ENCODE data around the gene PPFIBP2.
A peak's percentile ranks its signal among the peaks of the same experiment; 100 is the strongest.

Gene PPFIBP2

DNA sequence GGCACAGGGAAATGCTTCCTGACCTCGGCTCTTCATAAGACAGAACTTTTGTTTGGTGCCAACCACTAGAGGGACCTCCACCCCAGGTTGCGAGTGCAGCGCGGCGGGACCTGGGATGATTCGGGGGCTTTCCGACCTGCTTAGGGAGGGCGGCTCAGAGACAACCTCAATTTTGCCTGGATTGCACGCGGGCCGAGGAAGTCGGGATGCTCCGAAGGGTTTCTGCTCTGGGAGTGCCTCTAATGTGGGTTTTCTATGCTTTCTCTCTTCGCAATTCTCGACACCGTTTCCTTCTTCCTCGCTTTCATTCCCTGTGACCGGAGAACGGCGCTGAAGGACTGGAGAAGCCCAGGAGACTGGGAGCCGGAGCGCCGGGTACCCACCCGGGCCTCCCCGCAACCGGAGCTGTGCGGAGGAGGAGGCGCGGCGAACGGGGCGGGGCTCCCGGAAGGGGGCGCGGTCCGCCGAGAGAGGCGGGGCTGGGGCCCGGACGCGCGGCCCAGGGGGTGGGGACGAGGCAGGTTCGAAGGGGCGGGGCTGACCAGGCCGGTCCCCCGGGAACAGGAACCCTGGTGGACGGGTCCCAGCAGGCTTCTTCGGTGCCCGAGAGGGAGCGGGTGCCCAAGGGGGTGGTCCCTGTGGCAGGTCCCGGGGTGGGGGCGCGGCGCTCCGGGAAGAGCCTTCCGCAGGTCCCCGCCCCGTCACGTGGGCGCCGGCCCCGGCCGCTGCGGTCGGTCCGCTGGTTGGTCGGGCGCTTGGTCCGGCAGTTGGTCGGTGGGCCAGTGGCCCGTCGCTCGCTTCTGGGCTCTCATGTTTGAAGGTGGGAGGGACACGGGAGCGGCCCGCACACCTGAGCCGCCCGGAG lies at the start of gene PPFIBP2:
PPFIBP2 (plus strand) TSS at position 766 of the 865 bp plus-strand sequence. CDS start 35,477 bp downstream, outside the sequence.
- H3K36me3 Mint-ChIP-seq: peaks cover 6 to 23% of the 10 kb centered on the region in 2 donors
- ATAC-seq (replicated peaks) (peak; percentile 73 to 78), DNase-seq (peak; percentile 81)
- peak within 1 kb of the TSS; percentile 97 for H3K27ac Mint-ChIP-seq
- peaks cover 0 to 5% of the 10 kb centered on the region in 2 donors for H3K27me3 Mint-ChIP-seq
- H3K4me1 Mint-ChIP-seq: peaks cover 53 to 75% of the 10 kb centered on the region in 2 donors
- peak within 1 kb of the TSS; percentile 91 to 92 for H3K4me3 Mint-ChIP-seq
- peaks cover 0 to 7% of the 10 kb centered on the region in 2 donors for H3K9me3 Mint-ChIP-seq

DNA sequence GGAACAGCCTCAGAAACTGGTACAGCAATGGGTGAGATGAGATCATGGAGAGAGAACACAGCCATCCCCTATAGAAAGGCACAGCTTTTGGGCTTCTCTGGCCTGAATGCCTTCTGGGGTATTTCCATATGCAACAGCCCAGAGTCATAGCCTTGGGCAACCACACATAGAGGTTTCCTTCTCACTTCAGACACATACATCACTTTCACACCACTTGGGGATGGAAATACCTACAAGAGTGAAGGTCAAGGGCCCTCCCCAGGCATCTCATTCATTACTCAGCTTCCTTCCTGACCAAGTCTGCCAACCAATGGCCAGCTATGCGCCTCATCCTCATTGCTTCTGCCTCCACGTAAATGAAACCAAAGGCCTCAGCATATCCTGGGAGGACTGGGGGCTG lies 46.1 kb upstream of the PPFIBP2 start:
- Mint-ChIP-seq H3K4me3 (no peak overlapping the region), H3K4me1 (peaks cover 4 to 39% of the 10 kb centered on the region in 2 donors), H3K9me3 (peaks cover 0 to 7% of the 10 kb centered on the region in 2 donors), H3K27me3 (no peaks in the 10 kb centered on the region), H3K36me3 (peaks cover 25 to 26% of the 10 kb centered on the region in 2 donors), H3K27ac (no peak overlapping the region)
- DNase-seq (peak; percentile 1), ATAC-seq (replicated peaks) (peak; percentile 90 to 96)

DNA sequence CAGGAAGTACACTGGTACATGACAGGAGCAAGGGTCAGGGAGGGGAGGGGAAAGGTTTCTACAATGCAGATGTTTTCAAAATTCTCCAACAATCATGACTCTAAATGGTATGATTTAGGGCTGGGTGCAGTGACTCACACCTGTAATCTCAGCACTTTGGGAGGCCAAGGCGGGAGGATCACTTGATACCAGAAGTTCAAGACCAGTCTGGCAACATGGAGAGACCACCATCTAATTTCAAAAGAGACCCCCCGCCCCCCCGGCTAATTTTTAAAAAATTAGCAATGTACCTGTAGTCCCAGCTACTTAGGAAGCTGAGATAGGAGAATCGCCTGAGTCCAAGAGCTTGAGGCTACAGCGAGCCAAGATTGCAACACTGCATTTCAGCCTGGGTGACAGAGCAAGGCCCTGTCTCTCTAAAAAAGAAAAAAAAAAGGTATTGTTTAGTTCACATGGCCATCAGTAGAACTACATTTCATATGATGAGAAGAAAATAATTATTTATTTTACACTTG lies 44.4 kb upstream of the PPFIBP2 start:
- no peak overlapping the region for H3K4me3 Mint-ChIP-seq
- peaks cover 8 to 38% of the 10 kb centered on the region in 2 donors for H3K4me1 Mint-ChIP-seq
- ATAC-seq (replicated peaks) (no peak), DNase-seq (no peak)
- H3K36me3 Mint-ChIP-seq: peaks cover 25 to 26% of the 10 kb centered on the region in 2 donors
- no peaks in the 10 kb centered on the region for H3K27me3 Mint-ChIP-seq
- peaks cover 0 to 7% of the 10 kb centered on the region in 2 donors for H3K9me3 Mint-ChIP-seq
- H3K27ac Mint-ChIP-seq: no peak overlapping the region

DNA sequence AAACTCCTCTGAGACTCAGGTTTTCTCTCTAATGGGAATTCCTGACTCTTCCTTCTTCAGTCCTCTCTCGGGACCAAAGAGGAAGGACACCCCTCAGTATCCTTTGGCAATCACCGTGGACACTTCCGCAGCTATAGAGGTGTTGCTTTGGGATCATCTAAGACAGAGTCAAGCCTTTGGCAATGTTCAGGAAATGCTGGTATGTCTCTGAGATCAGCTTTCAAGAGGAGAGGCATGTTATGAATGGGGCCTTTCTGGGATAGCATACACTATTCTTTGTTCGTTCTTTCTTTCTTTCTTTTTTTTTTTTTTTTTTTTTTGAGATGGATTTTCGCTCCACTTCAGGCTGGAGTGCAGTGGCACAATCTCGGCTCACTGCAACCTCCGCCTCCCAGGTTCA lies 42.7 kb upstream of the PPFIBP2 start:
- H3K9me3 Mint-ChIP-seq: peaks cover 0 to 3% of the 10 kb centered on the region in 2 donors
- no peak overlapping the region for H3K27ac Mint-ChIP-seq
- no peak for ATAC-seq (replicated peaks)
- H3K4me3 Mint-ChIP-seq: no peak overlapping the region
- H3K4me1 Mint-ChIP-seq: peaks cover 16 to 41% of the 10 kb centered on the region in 2 donors
- no peak for DNase-seq
- H3K27me3 Mint-ChIP-seq: no peaks in the 10 kb centered on the region
- peaks cover 18 to 20% of the 10 kb centered on the region in 2 donors for H3K36me3 Mint-ChIP-seq

DNA sequence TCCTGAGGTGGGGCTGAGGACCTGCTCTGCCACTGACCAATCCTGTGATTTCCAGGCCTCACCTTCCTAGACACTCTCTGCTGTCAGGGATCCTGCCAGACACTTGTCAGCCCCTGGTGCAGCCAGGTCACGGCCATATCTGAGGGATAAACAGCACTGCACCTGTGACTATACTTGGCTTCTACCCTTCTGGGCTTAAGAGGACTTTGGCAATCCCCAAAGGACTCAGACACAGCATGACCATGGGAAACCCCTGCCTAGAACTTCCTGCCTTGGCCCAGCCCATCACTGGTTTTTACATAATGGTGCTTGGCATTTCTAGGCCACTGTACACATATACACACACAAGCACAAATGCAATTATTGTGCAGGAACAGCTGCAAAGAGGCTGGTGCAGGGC lies 40.1 kb upstream of the PPFIBP2 start:
- H3K36me3 Mint-ChIP-seq: peaks cover 10% of the 10 kb centered on the region in 2 donors
- peak overlapping the region; percentile 82 for H3K27ac Mint-ChIP-seq
- DNase-seq (peak; percentile 42), ATAC-seq (replicated peaks) (peak; percentile 99)
- no peaks in the 10 kb centered on the region for H3K27me3 Mint-ChIP-seq
- peaks cover 17 to 33% of the 10 kb centered on the region in 2 donors for H3K4me1 Mint-ChIP-seq
- peak overlapping the region; percentile 45 to 51 for H3K4me3 Mint-ChIP-seq
- no peaks in the 10 kb centered on the region for H3K9me3 Mint-ChIP-seq

DNA sequence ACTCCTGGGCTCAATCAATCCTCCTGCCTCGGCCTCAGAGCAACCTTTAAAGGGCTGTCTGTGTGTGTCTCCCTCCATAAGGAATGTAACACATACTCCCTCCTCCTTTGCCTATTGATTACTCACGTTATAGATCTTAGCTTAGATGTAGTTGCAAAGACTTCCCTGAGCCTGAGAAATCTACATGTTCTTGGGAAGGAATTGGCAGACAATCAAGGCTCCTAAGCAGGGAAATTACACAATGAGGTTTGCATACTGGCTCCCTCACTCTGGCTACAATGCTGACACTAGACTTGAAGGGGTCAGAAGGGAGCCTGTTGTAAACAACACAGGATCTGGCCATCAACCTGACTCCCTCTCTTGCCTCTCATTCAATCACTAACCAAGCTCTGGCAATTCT lies 33.7 kb upstream of the PPFIBP2 start:
- peaks cover 6 to 10% of the 10 kb centered on the region in 2 donors for H3K4me1 Mint-ChIP-seq
- no peak for ATAC-seq (replicated peaks)
- H3K27me3 Mint-ChIP-seq: no peaks in the 10 kb centered on the region
- H3K9me3 Mint-ChIP-seq: no peaks in the 10 kb centered on the region
- peaks cover 0 to 2% of the 10 kb centered on the region in 2 donors for H3K36me3 Mint-ChIP-seq
- H3K4me3 Mint-ChIP-seq: no peak overlapping the region
- no peak for DNase-seq
- H3K27ac Mint-ChIP-seq: no peak overlapping the region

DNA sequence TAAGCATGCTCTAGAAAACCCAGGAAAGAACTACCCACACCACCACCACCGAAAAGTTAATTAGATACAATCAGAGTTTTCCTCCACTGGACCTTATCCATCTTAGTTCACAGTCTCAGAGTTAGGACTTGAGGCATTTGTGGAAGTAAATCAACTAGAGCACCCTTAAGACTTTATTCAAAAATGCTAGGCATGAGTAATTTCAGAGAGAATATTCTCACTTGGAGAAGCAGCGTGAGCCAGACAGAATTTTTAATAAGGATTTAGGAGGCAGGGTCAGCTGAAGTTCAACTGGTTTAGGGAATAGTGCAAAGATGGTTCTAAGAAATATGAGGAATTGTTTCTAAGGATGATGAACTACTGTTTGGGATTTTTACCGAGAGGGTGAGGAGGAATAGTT lies 29.7 kb upstream of the PPFIBP2 start:
- ATAC-seq (replicated peaks): no peak
- Mint-ChIP-seq H3K36me3 (peaks cover 1 to 5% of the 10 kb centered on the region in 2 donors), H3K27ac (no peak overlapping the region), H3K9me3 (no peaks in the 10 kb centered on the region), H3K4me3 (no peak overlapping the region), H3K27me3 (no peaks in the 10 kb centered on the region), H3K4me1 (no peaks in the 10 kb centered on the region)
- DNase-seq: no peak

DNA sequence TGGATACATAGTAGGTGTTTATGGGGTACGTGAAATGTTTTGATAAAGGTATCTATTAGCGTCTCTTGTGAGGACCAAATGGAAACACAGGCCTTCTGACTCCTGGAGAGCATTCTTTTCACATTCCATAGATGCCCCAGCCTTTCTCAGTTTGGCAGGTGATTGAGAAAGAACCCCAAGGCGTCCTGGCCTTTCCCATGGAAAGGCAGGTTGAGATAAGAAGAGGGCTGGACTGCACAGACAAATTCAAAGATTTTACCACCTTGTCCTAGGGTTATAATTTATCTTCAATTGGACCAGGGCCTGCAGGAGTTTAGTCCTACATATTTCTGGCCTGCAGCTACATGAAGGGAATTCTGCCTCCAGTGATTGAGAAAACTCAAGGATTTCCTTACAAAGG lies 29.2 kb upstream of the PPFIBP2 start:
- DNase-seq (no peak), ATAC-seq (replicated peaks) (no peak)
- H3K36me3 Mint-ChIP-seq: peaks cover 6 to 9% of the 10 kb centered on the region in 2 donors
- no peaks in the 10 kb centered on the region for H3K4me1 Mint-ChIP-seq
- H3K4me3 Mint-ChIP-seq: no peak overlapping the region
- H3K9me3 Mint-ChIP-seq: no peaks in the 10 kb centered on the region
- H3K27ac Mint-ChIP-seq: no peak overlapping the region
- no peaks in the 10 kb centered on the region for H3K27me3 Mint-ChIP-seq

DNA sequence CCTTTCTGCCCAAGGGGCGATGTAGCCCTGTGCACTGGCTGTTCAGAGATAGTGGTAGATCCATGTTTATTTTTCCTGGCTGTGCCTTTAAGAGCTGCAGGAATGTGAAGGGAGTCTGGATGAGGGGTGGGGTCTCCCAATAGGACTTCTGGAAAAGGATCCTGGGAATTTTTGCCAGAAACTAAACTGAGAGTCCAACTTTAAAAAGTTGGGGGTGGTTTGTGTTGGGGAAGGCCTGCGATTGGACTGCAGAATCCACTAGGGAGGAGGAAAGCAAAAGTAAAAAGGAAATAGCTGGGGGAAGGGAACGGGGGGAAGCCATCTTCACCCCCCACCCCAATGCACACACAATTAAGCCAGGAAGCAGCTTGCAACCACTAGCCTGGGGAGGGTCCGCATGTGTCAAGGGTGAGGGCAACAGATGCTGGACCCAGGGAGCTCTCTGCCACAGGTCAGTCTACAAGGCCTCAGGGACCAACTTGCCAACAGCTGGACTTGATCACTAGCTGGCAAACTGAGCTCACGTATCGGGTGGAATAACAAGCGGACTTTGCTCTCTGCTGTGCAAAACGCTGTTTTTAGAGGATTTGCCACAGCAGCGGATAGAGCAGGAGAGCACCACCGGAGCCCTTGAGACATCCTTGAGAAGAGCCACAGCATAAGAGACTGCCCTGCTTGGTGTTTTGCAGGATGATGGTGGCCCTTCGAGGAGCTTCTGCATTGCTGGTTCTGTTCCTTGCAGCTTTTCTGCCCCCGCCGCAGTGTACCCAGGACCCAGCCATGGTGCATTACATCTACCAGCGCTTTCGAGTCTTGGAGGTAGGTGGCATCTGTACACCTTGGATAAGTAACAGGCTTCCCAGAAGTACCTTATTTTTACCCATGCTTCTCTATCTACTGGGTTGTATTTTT lies 28.4 kb upstream of the PPFIBP2 start, which contains the start of gene OLFML1:
OLFML1 (plus strand) TSS at position 321 of the 912 bp plus-strand sequence; CDS start at position 691, 370 bp downstream.
- Mint-ChIP-seq H3K27ac (no peak within 1 kb of the TSS), H3K4me3 (no peak within 1 kb of the TSS), H3K9me3 (no peaks in the 10 kb centered on the region), H3K36me3 (peaks cover 6 to 9% of the 10 kb centered on the region in 2 donors), H3K4me1 (no peaks in the 10 kb centered on the region), H3K27me3 (no peaks in the 10 kb centered on the region)
- DNase-seq (no peak), ATAC-seq (replicated peaks) (no peak)

DNA sequence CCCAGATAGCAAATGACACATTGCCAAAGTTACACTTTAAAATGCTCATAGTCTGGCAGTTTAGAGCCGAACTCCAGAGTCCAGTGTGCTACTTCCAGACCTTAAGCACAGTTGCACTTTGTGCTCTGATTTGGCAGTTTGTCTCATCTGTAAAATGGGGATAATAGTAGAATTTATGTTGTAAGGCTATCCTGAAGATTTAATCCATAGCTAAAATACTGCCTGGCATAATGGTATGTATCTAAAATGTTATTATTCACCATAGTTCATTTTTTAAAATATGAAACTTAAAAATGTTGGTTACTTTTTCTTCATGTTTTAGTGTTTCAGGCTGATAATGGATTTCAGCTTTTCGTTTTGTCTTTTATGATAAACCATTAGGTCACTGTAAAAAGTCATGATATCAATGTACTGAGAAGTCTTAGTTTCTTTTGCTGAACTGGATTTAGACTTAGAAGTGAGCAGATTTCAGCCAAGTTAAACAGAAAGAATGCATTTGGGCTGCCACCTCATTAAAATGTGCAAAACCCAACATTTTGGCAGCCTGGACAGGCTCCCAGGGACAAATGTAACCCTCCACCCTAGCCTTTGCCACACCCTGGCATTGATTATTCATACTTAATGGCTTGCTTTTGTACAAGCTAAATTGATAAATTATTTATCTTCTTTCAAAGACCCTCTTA lies 27.6 kb upstream of the PPFIBP2 start:
- no peak overlapping the region for H3K4me3 Mint-ChIP-seq
- no peaks in the 10 kb centered on the region for H3K27me3 Mint-ChIP-seq
- H3K36me3 Mint-ChIP-seq: peaks cover 6 to 9% of the 10 kb centered on the region in 2 donors
- H3K27ac Mint-ChIP-seq: no peak overlapping the region
- H3K9me3 Mint-ChIP-seq: no peaks in the 10 kb centered on the region
- ATAC-seq (replicated peaks) (no peak), DNase-seq (no peak)
- H3K4me1 Mint-ChIP-seq: peaks cover 0 to 2% of the 10 kb centered on the region in 2 donors

DNA sequence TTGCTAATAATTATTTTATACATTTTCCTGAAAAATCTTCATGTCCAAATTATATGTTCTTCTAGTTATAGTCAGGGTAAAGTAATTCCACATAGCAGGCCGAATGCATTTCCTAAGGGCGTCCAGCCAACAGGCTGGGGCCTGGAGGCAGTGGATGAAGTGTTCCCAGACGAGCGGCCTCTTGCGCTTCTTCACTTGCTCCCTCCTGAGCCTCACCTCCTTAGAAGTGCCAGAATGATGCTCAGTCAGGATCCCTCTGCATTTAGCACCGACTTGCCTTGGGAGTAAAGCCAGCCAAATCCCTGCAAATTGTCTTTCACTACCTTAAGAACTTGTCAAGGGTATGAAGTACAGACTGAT lies 27.0 kb upstream of the PPFIBP2 start:
- no peaks in the 10 kb centered on the region for H3K9me3 Mint-ChIP-seq
- H3K4me1 Mint-ChIP-seq: peaks cover 0 to 2% of the 10 kb centered on the region in 2 donors
- no peaks in the 10 kb centered on the region for H3K27me3 Mint-ChIP-seq
- no peak overlapping the region for H3K27ac Mint-ChIP-seq
- ATAC-seq (replicated peaks): no peak
- DNase-seq: no peak
- no peak overlapping the region for H3K4me3 Mint-ChIP-seq
- H3K36me3 Mint-ChIP-seq: peaks cover 6 to 9% of the 10 kb centered on the region in 2 donors

DNA sequence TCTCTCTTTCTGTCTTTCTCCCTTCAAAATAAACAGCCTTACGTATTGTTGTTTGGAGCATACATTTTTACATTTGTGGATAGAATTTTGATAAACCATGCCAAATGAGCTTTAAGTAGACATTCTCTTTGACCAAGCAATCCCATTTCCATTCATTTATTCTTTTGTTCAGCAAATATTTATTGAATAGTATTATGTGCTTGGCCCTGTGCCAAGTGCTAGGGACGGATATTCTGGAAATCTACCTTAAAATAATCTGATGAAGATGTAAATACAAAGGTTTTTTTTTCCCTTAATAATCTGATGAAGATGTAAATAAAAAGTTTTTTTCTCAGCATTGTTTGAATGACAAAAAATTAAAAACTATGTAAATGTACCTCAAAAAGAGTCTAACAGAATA lies 26.4 kb upstream of the PPFIBP2 start:
- ATAC-seq (replicated peaks): no peak
- peaks cover 2 to 3% of the 10 kb centered on the region in 2 donors for H3K4me1 Mint-ChIP-seq
- no peak overlapping the region for H3K27ac Mint-ChIP-seq

DNA sequence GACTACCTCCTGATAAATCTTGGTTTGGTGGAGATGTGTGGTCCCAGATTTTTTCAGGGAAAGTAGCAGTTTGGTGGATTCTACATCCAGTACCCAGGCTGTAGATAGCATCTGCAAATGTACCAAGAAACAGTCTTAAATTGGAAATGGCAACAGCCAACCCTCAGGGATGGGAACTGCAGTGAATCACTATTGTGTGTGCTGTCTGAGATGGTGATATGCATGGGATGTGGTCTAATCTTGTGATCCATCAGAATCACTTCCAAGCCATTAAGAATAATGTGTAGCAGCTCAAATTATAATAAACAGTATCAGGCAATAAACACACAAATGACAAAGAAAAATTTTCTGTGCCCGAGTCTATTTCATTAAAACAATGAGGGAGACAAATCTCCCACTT lies 25.1 kb upstream of the PPFIBP2 start:
- ATAC-seq (replicated peaks): no peak
- no peaks in the 10 kb centered on the region for H3K27me3 Mint-ChIP-seq
- H3K4me3 Mint-ChIP-seq: no peak overlapping the region
- no peak for DNase-seq
- no peak overlapping the region for H3K27ac Mint-ChIP-seq
- H3K36me3 Mint-ChIP-seq: peaks cover 6 to 9% of the 10 kb centered on the region in 2 donors
- H3K4me1 Mint-ChIP-seq: peaks cover 7 to 14% of the 10 kb centered on the region in 2 donors
- no peaks in the 10 kb centered on the region for H3K9me3 Mint-ChIP-seq

More for the DNA sequence above, 26.4 kb upstream of the PPFIBP2 start:
- DNase-seq: no peak
- Mint-ChIP-seq H3K36me3 (peaks cover 6 to 9% of the 10 kb centered on the region in 2 donors), H3K27me3 (no peaks in the 10 kb centered on the region), H3K4me3 (no peak overlapping the region), H3K9me3 (no peaks in the 10 kb centered on the region)
